KMS-11 (cell line): Measurements from ENCODE around the gene TIGAR.

ENCODE experiments used
- H2AFZ ChIP-seq: fragments of 200-600 bp; sonication (generic); 2 replicates; pipeline ENCODE4 v1.6.1; 2016; ENCODE audit warnings: antibody characterized with exemption, mixed run types, low read depth
- H3K27ac ChIP-seq: fragments of 200-600 bp; sonication (generic); 2 replicates; pipeline ENCODE4 v1.6.1; 2016; ENCODE audit warnings: mild to moderate bottlenecking, mixed run types
- H3K27me3 ChIP-seq: fragments of 200-600 bp; sonication (generic); 2 replicates; pipeline ENCODE4 v1.6.1; 2017; ENCODE audit warnings: mild to moderate bottlenecking, low read depth, mixed run types, moderate library complexity; ENCODE audit not compliant: insufficient read depth
- H3K36me3 ChIP-seq: fragments of 200-600 bp; sonication (generic); 2 replicates; pipeline ENCODE4 v1.6.1; 2017; ENCODE audit warnings: mild to moderate bottlenecking, mixed run types; ENCODE audit not compliant: insufficient read depth
- H3K4me1 ChIP-seq: fragments of 200-600 bp; sonication (generic); 2 replicates; pipeline ENCODE4 v1.6.1; 2016; ENCODE audit warnings: mild to moderate bottlenecking, low read depth, mixed run types; ENCODE audit not compliant: poor library complexity, severe bottlenecking
- H3K4me2 ChIP-seq: fragments of 200-600 bp; sonication (generic); 2 replicates; pipeline ENCODE4 v1.7.0; 2016; ENCODE audit warnings: mild to moderate bottlenecking, mixed run types
- H3K4me3 ChIP-seq: fragments of 200-600 bp; sonication (generic); IDR thresholded peaks from 2 replicates; pipeline ENCODE4 v1.6.1; 2017; ENCODE audit warnings: low read depth, low read length, mixed read lengths; ENCODE audit not compliant: insufficient read depth
- H3K79me2 ChIP-seq: fragments of 200-600 bp; sonication (generic); 2 replicates; pipeline ENCODE4 v1.6.1; 2016; ENCODE audit warnings: low read depth, mixed run types; ENCODE audit not compliant: insufficient read depth
- H3K9ac ChIP-seq: fragments of 200-600 bp; sonication (generic); 2 replicates; pipeline ENCODE4 v1.6.1; 2016; ENCODE audit warnings: mild to moderate bottlenecking, mixed run types
- H4K20me1 ChIP-seq: fragments of 200-600 bp; sonication (generic); 2 replicates; pipeline ENCODE4 v1.6.1; 2016; ENCODE audit warnings: mild to moderate bottlenecking, mixed run types; ENCODE audit not compliant: insufficient read depth
- TF ChIP-seq, protein P1 (sequence below): fragments of 200-600 bp; sonication (generic); conservative IDR thresholded peaks from 2 replicates; pipeline ENCODE4 v1.6.1; 2017; ENCODE audit warnings: low read depth, mild to moderate bottlenecking, antibody characterized with exemption, low read length, moderate library complexity, mixed read lengths

TIGAR gene, protein sequence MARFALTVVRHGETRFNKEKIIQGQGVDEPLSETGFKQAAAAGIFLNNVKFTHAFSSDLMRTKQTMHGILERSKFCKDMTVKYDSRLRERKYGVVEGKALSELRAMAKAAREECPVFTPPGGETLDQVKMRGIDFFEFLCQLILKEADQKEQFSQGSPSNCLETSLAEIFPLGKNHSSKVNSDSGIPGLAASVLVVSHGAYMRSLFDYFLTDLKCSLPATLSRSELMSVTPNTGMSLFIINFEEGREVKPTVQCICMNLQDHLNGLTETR

DNA sequence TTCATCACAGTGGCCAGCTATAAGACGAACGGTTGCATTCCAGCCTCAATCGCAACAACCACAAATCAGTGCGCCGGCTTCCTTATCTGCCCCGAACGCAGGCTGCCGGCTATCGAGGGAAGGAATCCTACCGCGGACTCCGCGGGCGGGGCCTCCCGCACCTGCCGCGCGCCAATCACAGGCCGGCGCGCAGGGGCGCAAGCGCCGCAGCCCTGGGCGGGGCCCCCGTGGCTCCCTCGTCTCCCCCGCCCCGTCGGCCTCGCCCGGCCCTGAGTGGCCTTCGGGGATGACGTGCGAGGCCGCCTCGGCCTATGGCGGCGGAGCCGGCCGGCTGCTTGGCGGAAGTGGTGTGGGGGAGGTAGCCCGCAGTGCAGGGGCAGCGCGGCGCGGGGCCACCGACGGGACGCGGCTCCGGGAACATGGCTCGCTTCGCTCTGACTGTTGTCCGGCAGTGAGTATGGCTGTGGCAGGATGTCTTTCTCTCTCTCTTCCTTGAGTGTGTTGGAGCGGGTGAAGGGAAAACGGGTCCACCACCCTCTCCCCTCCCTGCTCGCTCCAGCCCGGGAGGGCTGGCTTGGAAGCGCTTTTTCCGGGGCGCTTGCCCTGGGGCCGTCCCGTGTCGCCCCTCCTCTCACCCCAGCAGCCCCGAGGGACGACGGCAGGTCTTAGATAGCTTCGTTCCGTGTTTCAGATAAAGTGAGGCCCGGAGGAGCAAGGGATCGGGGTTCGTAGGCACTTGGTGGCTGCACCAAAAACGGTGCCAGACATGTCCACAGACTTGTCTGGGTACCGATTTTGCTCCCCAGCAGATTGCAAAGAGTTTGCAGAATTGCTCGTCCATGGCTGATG lies at the start of gene TIGAR:
Gene TIGAR (plus strand): TSS at position 361 of the 849 bp plus-strand sequence. CDS start 59 bp downstream, at position 420.
- H3K4me2 ChIP-seq: peak within 1 kb of the TSS; percentile 88
- peaks cover 19% of the 10 kb centered on the region; the same call in 1 of the 2 replicates for H3K79me2 ChIP-seq
- no peaks in the 10 kb centered on the region for H3K36me3 ChIP-seq
- H3K27me3 ChIP-seq: no peaks in the 10 kb centered on the region
- TF ChIP-seq, protein P1, sequence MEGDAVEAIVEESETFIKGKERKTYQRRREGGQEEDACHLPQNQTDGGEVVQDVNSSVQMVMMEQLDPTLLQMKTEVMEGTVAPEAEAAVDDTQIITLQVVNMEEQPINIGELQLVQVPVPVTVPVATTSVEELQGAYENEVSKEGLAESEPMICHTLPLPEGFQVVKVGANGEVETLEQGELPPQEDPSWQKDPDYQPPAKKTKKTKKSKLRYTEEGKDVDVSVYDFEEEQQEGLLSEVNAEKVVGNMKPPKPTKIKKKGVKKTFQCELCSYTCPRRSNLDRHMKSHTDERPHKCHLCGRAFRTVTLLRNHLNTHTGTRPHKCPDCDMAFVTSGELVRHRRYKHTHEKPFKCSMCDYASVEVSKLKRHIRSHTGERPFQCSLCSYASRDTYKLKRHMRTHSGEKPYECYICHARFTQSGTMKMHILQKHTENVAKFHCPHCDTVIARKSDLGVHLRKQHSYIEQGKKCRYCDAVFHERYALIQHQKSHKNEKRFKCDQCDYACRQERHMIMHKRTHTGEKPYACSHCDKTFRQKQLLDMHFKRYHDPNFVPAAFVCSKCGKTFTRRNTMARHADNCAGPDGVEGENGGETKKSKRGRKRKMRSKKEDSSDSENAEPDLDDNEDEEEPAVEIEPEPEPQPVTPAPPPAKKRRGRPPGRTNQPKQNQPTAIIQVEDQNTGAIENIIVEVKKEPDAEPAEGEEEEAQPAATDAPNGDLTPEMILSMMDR: no peak
- H3K27ac ChIP-seq: peak within 1 kb of the TSS; percentile 44
- H3K4me1 ChIP-seq: peaks cover 11% of the 10 kb centered on the region
- H4K20me1 ChIP-seq: no peaks in the 10 kb centered on the region
- peak within 1 kb of the TSS; percentile 87 for H3K9ac ChIP-seq
- H2AFZ ChIP-seq: peak within 1 kb of the TSS; percentile 94
- no peak within 1 kb of the TSS for H3K4me3 ChIP-seq

DNA sequence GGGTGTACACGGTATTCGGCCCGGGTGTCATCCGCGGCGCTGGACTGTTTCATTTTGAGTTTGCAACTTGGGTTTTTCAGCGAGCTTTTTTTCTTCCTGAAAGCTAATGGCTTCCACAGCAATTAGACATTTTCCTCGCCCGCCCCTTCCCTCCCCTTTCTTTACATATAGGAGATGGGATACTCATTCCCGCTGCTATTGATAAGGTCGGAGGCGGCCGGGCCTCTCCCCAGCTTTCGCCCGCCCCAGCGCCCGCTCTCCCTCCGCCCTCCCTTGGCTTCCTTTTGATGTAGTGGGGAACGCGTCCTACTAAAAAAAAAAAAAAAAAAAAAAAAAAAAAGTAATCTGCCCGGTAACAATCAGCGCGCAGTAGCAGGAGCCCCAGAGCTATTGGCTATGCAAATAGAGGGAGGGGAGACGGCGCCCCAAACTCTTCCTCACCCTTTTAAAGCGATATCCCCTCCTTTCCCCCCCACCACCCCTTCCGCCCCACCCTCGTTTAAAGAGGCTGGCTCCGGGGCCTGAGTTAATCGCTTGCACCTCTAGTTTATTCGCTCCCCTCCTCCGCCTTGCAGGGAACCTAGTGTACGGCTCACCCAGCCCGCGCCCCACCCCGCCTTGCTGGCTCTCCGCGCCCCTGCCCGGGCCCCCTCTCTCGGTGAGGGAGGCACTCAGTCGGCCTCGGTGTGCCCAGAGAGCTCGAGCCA lies 49.1 kb upstream of the TIGAR start:
- no peak overlapping the region for H3K4me3 ChIP-seq
- peak overlapping the region; percentile 96 for H3K27ac ChIP-seq
- H3K36me3 ChIP-seq: peaks cover 13% of the 10 kb centered on the region; the same call in 1 of the 2 replicates
- H3K79me2 ChIP-seq: peaks cover 33% of the 10 kb centered on the region
- TF ChIP-seq, protein P1: no peak
- H2AFZ ChIP-seq: peak overlapping the region; percentile 90
- peak overlapping the region; percentile 88 for H3K4me2 ChIP-seq
- H3K9ac ChIP-seq: peak overlapping the region; percentile 99
- H3K4me1 ChIP-seq: peaks cover 22% of the 10 kb centered on the region
- peaks cover 6% of the 10 kb centered on the region; the same call in 1 of the 2 replicates for H4K20me1 ChIP-seq
- peaks cover 22% of the 10 kb centered on the region; the same call in 1 of the 2 replicates for H3K27me3 ChIP-seq

DNA sequence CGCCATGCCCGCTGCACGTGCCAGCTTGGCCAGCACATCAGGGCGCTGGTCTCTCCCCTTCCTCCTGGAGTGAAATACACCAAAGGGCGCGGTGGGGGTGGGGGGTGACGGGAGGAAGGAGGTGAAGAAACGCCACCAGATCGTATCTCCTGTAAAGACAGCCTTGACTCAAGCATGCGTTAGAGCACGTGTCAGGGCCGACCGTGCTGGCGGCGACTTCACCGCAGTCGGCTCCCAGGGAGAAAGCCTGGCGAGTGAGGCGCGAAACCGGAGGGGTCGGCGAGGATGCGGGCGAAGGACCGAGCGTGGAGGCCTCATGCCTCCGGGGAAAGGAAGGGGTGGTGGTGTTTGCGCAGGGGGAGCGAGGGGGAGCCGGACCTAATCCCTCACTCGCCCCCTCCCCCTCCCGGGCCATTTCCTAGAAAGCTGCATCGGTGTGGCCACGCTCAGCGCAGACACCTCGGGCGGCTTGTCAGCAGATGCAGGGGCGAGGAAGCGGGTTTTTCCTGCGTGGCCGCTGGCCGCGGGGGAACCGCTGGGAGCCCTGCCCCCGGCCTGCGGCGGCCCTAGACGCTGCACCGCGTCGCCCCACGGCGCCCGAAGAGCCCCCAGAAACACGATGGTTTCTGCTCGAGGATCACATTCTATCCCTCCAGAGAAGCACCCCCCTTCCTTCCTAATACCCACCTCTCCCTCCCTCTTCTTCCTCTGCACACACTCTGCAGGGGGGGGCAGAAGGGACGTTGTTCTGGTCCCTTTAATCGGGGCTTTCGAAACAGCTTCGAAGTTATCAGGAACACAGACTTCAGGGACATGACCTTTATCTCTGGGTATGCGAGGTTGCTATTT lies 48.4 kb upstream of the TIGAR start:
- Histone ChIP-seq H3K79me2 (peaks cover 41% of the 10 kb centered on the region), H3K4me2 (peak overlapping the region; percentile 88), H3K36me3 (peaks cover 17% of the 10 kb centered on the region; the same call in 1 of the 2 replicates), H3K9ac (peak overlapping the region; percentile 99), H3K4me3 (no peak overlapping the region), H3K27ac (peak overlapping the region; percentile 96), H4K20me1 (peaks cover 12% of the 10 kb centered on the region), H2AFZ (peak overlapping the region; percentile 38; the same call in 1 of the 2 replicates), H3K4me1 (peaks cover 30% of the 10 kb centered on the region), H3K27me3 (peaks cover 14% of the 10 kb centered on the region; the same call in 1 of the 2 replicates)
- TF ChIP-seq, protein P1: no peak
